HepG2 (cell line): ENCODE measurements around the gene ARHGEF4. TPM values are rescaled to one million over a fixed set of nuclear protein-coding genes. Genes with fewer than 3 reads are reported as not detected.

Experiments used
- ATAC-seq: fragments of 200-7000 bp; cut with Tn5 transposase; 3 replicates; pipeline ENCODE4 v1.9.1; 2020; ENCODE audit warnings: mild to moderate bottlenecking, moderate library complexity
- BruUV-seq: library from RNA; stranded (reverse); fragments of 400-500 nt; replicated peaks from 2 replicates; lab custom pipeline; 2021; lab: Mats Ljungman, UMichigan
- CTCF ChIA-PET: fragments of 300-600 bp; formaldehyde crosslinking; extraction: SDS; loops from one replicate; lab custom pipeline; 2021; ENCODE audit warnings: low total read pairs, inconsistent platforms, low intra/inter-chr PET ratio; lab: Yijun Ruan, JAX
- POLR2A ChIA-PET: fragments of 350-600 bp; sonication (Branson Sonifier 250); formaldehyde crosslinking; loops from one replicate; lab custom pipeline; 2020; ENCODE audit warnings: antibody characterized with exemption, inconsistent platforms; lab: Yijun Ruan, JAX
- DNase-seq: peaks from one replicate; pipeline ENCODE4 v3.0.0-alpha.2; 2015; ENCODE audit warnings: low spot score
- FAIRE-seq: peaks from 3 replicates; lab custom pipeline; 2011; peaks lifted over from hg19 to GRCh38; lab: Jason Lieb, UNC
- H2AFZ ChIP-seq: one replicate; pipeline ENCODE4 v1.6.1; 2011; ENCODE audit warnings: low read length, inconsistent platforms
- H3K27ac ChIP-seq: fragments of 300-600 bp; 3 replicates; pipeline ENCODE4 v1.8.0; 2011; ENCODE audit warnings: mixed run types, mild to moderate bottlenecking, mixed read lengths, low read length, inconsistent platforms; ENCODE audit not compliant: insufficient read depth; ENCODE audit errors: extremely low read length
- H3K27me3 ChIP-seq, 2 experiments: fragments of 200-600 bp in 1 of 2; 2 replicates in 1 of 2; 3 replicates in 1 of 2; pipeline versions ENCODE4 v1.6.0 to v1.8.0; 2011; ENCODE audit warnings: low read length in 2 of 2, mild to moderate bottlenecking in 2 of 2, moderate library complexity in 2 of 2, inconsistent platforms in 1 of 2; ENCODE audit not compliant: insufficient read depth in 2 of 2, control insufficient read depth in 1 of 2
- H3K36me3 ChIP-seq, 2 experiments: fragments of 200-600 bp in 1 of 2; replicated peaks in 1 of 2; 2 replicates in 1 of 2; 3 replicates in 1 of 2; pipeline versions ENCODE4 v1.5.1 to v1.8.0; 2011; ENCODE audit warnings: low read length in 2 of 2, inconsistent platforms in 1 of 2; ENCODE audit not compliant: insufficient read depth in 2 of 2, control insufficient read depth in 1 of 2
- H3K4me1 ChIP-seq: 2 replicates; pipeline ENCODE4 v1.5.1; 2012; ENCODE audit warnings: low read length, inconsistent platforms; ENCODE audit not compliant: insufficient read depth
- H3K4me2 ChIP-seq: 2 replicates; pipeline ENCODE4 v1.6.0; 2011; ENCODE audit warnings: low read depth, low read length, inconsistent platforms
- H3K4me3 ChIP-seq, 3 experiments: fragments of 200-600 bp in 1 of 3; sonication (generic), shearing (Covaris generic) in 1 of 3; replicated peaks in 1 of 3; 2 replicates each; pipeline ENCODE4 v1.5.1; 2011 to 2016; ENCODE audit warnings: low read length in 3 of 3, inconsistent platforms in 2 of 3, low read depth in 2 of 3, mild to moderate bottlenecking in 2 of 3, control low read depth in 1 of 3, mixed read lengths in 1 of 3; ENCODE audit not compliant: insufficient read depth in 1 of 3
- H3K79me2 ChIP-seq: one replicate; pipeline ENCODE4 v1.6.1; 2011; ENCODE audit warnings: low read length, inconsistent platforms; ENCODE audit not compliant: insufficient read depth
- H3K9ac ChIP-seq: 2 replicates; pipeline ENCODE4 v1.6.0; 2011; ENCODE audit warnings: mild to moderate bottlenecking, low read depth, low read length, inconsistent platforms; ENCODE audit not compliant: insufficient read depth
- H3K9me3 ChIP-seq: 2 replicates; pipeline ENCODE4 v1.5.1; 2012; ENCODE audit warnings: mild to moderate bottlenecking, low read length
- H4K20me1 ChIP-seq: 2 replicates; pipeline ENCODE4 v1.6.0; 2011; ENCODE audit warnings: inconsistent platforms, mild to moderate bottlenecking, low read length, moderate library complexity; ENCODE audit not compliant: insufficient read depth
- CCAR2 ChIP-seq: fragments of 200-400 bp; formaldehyde crosslinking; optimal IDR thresholded peaks from 2 replicates; pipeline ENCODE3; 2018; ENCODE audit warnings: low read depth, mild to moderate bottlenecking, low read length, moderate library complexity
- FLYWCH1 ChIP-seq: sonication (generic); formaldehyde crosslinking; IDR thresholded peaks from 2 replicates; pipeline ENCODE4 v1.8.1; 2023; ENCODE audit warnings: mild to moderate bottlenecking, missing genetic modification reagents
- HDAC2 ChIP-seq: sonication (generic); formaldehyde crosslinking; IDR thresholded peaks from 2 replicates; pipeline ENCODE4 v1.4.0; 2020; ENCODE audit warnings: missing genetic modification reagents
- HNRNPH1 ChIP-seq: fragments of 200-400 bp; formaldehyde crosslinking; optimal IDR thresholded peaks from 2 replicates; pipeline ENCODE3; 2017; ENCODE audit warnings: mild to moderate bottlenecking, low read depth, low read length
- HNRNPL ChIP-seq: fragments of 200-400 bp; formaldehyde crosslinking; IDR thresholded peaks from 2 replicates; pipeline ENCODE4 v1.6.1; 2017; ENCODE audit warnings: mild to moderate bottlenecking, low read depth, low read length
- MBD4 ChIP-seq: IDR thresholded peaks from 2 replicates; pipeline ENCODE4 v1.6.1; 2012; ENCODE audit warnings: low read length, inconsistent platforms, borderline replicate concordance
- NFRKB ChIP-seq: fragments of 450-650 bp; IDR thresholded peaks from 2 replicates; pipeline ENCODE4 v1.6.1; 2017
- ZNF256 ChIP-seq: sonication (generic); formaldehyde crosslinking; conservative IDR thresholded peaks from 2 replicates; pipeline ENCODE4 v1.4.0; 2020; ENCODE audit warnings: missing genetic modification reagents
- ZNF264 ChIP-seq: sonication (generic); formaldehyde crosslinking; IDR thresholded peaks from 2 replicates; pipeline ENCODE4 v1.4.0; 2020; ENCODE audit warnings: missing genetic modification reagents
- ZNF75D ChIP-seq: sonication (generic); formaldehyde crosslinking; IDR thresholded peaks from 2 replicates; pipeline ENCODE4 v1.8.1; 2023; ENCODE audit warnings: missing genetic modification reagents, mild to moderate bottlenecking, borderline replicate concordance
- ZNF768 ChIP-seq: sonication (generic); formaldehyde crosslinking; IDR thresholded peaks from 2 replicates; pipeline ENCODE4 v1.4.0; 2020; ENCODE audit warnings: missing genetic modification reagents
- WGBS: methylation state at CpG from one replicate; pipeline ENCODE4 v1.1.6; 2017; ENCODE audit warnings: low lambda C conversion rate; 5-methylcytosine and 5-hydroxymethylcytosine counted together
- in situ Hi-C: cut with HindIII; loops from 2 replicates; pipeline ENCODE4 v1.10.0; 2017; ENCODE audit warnings: low pct_unique_long_range_greater_than_20kb; ENCODE audit not compliant: extremely low pct_ligation_motif_present
- intact Hi-C: fragments of 100-400 bp; cut with micrococcal nuclease; formaldehyde crosslinking; loops from one replicate; pipeline ENCODE4 v1.10.0; 2022; ENCODE audit not compliant: unreplicated experiment
- polyA plus RNA-seq, 8 experiments: library from polyadenylated mRNA; depleted of rRNA in 3 of 8; stranded (reverse) in 7 of 8; unstranded in 1 of 8; fragments of >200 nt; fragmentation: Illumina TruSeq in 4 of 8; extraction: Trizol in 4 of 8; gene quantifications; 2 replicates each; pipeline versions ENCODE4 v1.2.1 to v1.2.3, GENCODE V29; 2011 to 2016; ENCODE audit warnings: low read depth in 4 of 8, missing spikeins in 1 of 8, mixed read lengths in 1 of 8; ENCODE audit not compliant: insufficient read depth in 1 of 8
- total RNA-seq, 5 experiments: library from RNA; depleted of rRNA; stranded (reverse); fragments of >200 nt; fragmentation: Illumina TruSeq; extraction: Trizol; gene quantifications; 2 replicates each; pipeline ENCODE4 v1.2.3, GENCODE V29; 2016; ENCODE audit warnings: low read depth in 1 of 5
- TF ChIP-seq, protein P1 (sequence below): sonication (generic); formaldehyde crosslinking; IDR thresholded peaks from 2 replicates; pipeline ENCODE4 v1.4.0; 2020; ENCODE audit warnings: missing genetic modification reagents, borderline replicate concordance
- TF ChIP-seq, protein P2 (sequence below): sonication (generic); formaldehyde crosslinking; IDR thresholded peaks from 2 replicates; pipeline ENCODE4 v1.5.0; 2020; ENCODE audit warnings: missing genetic modification reagents, mild to moderate bottlenecking, borderline replicate concordance
- TF ChIP-seq, protein P3 (sequence below): sonication (generic); formaldehyde crosslinking; IDR thresholded peaks from 2 replicates; pipeline ENCODE4 v1.4.0; 2020; ENCODE audit warnings: mild to moderate bottlenecking, missing genetic modification reagents
- TF ChIP-seq, protein P4 (sequence below): sonication (generic); formaldehyde crosslinking; IDR thresholded peaks from 2 replicates; pipeline ENCODE4 v1.4.0; 2020; ENCODE audit warnings: mild to moderate bottlenecking, missing genetic modification reagents

Gene ARHGEF4
- total and polyA plus RNA-seq, 2 of the 13 experiments (the other 11 are each of a cell fraction or from before 2014, with no cell fraction given) = 0.11 to 0.13 TPM

DNA sequence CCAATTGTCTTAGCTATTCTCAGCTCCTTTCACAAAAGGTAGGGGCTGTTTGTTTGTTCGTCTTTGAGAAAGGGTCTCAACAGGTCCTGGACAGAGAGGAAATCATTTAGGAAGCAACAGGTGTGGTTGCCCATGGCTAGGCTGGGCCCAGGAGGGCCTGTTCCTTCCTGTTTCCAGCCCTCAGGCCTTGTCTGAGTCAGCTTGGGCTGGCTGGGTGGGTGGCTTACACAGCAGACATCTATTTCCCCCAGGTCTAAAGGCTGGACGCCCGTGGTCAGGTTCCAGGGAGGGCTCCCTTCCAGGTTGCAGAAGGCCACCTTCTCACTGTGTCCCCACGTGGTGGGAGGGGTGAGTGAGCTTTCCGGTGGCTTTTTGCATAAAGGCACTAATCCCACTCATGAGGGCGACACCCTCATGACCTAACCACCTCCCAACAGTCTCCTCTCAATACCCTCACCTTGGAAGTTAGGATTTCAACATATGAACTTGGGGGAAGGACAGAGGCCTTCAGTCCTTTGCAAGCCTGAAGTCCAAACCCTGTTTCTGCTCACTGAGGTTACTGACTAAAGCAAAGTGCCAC lies 45.5 kb downstream of the ARHGEF4 start:
- no peak for FAIRE-seq
- peaks cover 1 to 17% of the 10 kb centered on the region in 2 experiments; a peak in 2 of 5 replicates for H3K27me3 ChIP-seq
- ChIA-PET POLR2A (interaction anchor here (0.6 kb wide), 1 partner anchor 220 kb away, joined by 4 read pairs; no protein-coding TSS in a partner anchor), CTCF (no interaction called here)
- intact Hi-C loops (no loop called here), in situ Hi-C loops (no loop called here)
- 14% methylated on average over 3 of the region's 6 CpGs for WGBS
- DNase-seq = no peak
- H3K4me2 ChIP-seq = no peak overlapping the region
- H3K27ac ChIP-seq = no peak overlapping the region
- H3K36me3 ChIP-seq = no peaks in the 10 kb centered on the region
- H3K4me1 ChIP-seq = peaks cover 9% of the 10 kb centered on the region
- H3K9me3 ChIP-seq = no peaks in the 10 kb centered on the region
- no peak overlapping the region for H3K9ac ChIP-seq
- TF ChIP-seq ZNF264 (CRISPR knock-in tag) (peak; percentile 70; the same call in 1 of the 2 replicates), ZNF75D (CRISPR knock-in tag) (no peak)
- BruUV-seq = no TSS peak
- H4K20me1 ChIP-seq = no peaks in the 10 kb centered on the region
- H3K4me3 ChIP-seq = no peak overlapping the region
- H2AFZ ChIP-seq = no peak overlapping the region
- H3K79me2 ChIP-seq = no peaks in the 10 kb centered on the region
- ATAC-seq = no peak

DNA sequence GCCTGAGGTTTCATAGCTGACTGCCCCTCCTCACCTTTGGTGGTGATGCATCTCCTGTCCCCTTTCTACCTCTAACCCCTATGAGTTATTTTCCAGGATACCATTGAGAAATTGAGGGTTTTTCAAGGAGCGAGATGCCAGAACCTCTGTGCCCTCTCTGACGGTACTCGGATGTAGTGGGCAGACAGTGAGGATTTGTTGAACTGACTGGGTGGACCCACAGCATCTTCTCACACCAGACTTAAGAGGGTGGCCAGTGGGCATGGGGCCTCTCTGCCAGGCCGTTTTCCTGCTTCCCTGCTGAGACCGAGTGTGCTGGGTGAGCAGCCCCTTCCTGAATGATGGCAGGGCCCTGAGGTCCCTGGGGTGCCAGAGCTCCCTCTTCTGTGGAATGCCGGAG lies 46.3 kb downstream of the ARHGEF4 start:
- Histone ChIP-seq H3K9ac (no peak overlapping the region), H3K4me2 (no peak overlapping the region), H3K4me3 (no peak overlapping the region), H3K27ac (no peak overlapping the region), H3K4me1 (peaks cover 9% of the 10 kb centered on the region), H2AFZ (no peak overlapping the region), H3K36me3 (no peaks in the 10 kb centered on the region), H3K9me3 (no peaks in the 10 kb centered on the region), H3K79me2 (no peaks in the 10 kb centered on the region), H3K27me3 (peaks cover 1 to 15% of the 10 kb centered on the region in 2 experiments; a peak in 2 of 5 replicates), H4K20me1 (no peaks in the 10 kb centered on the region)
- POLR2A ChIA-PET = no interaction called here
- in situ Hi-C loops (no loop called here), intact Hi-C loops (no loop called here)
- BruUV-seq = no TSS peak
- CTCF ChIA-PET = no interaction called here
- DNase-seq (no peak), ATAC-seq (no peak), FAIRE-seq (no peak)
- WGBS = 40% methylated on average over 6 of the region's 6 CpGs
- TF ChIP-seq FLYWCH1 (CRISPR knock-in tag) (no peak), ZNF256 (no peak), NFRKB (no peak), CCAR2 (no peak), ZNF768 (CRISPR knock-in tag) (no peak), HNRNPH1 (no peak), HNRNPL (no peak), MBD4 (no peak), HDAC2 (CRISPR knock-in tag) (no peak)
- TF ChIP-seq, protein P1, sequence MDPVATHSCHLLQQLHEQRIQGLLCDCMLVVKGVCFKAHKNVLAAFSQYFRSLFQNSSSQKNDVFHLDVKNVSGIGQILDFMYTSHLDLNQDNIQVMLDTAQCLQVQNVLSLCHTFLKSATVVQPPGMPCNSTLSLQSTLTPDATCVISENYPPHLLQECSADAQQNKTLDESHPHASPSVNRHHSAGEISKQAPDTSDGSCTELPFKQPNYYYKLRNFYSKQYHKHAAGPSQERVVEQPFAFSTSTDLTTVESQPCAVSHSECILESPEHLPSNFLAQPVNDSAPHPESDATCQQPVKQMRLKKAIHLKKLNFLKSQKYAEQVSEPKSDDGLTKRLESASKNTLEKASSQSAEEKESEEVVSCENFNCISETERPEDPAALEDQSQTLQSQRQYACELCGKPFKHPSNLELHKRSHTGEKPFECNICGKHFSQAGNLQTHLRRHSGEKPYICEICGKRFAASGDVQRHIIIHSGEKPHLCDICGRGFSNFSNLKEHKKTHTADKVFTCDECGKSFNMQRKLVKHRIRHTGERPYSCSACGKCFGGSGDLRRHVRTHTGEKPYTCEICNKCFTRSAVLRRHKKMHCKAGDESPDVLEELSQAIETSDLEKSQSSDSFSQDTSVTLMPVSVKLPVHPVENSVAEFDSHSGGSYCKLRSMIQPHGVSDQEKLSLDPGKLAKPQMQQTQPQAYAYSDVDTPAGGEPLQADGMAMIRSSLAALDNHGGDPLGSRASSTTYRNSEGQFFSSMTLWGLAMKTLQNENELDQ = no peak
- TF ChIP-seq, protein P2, sequence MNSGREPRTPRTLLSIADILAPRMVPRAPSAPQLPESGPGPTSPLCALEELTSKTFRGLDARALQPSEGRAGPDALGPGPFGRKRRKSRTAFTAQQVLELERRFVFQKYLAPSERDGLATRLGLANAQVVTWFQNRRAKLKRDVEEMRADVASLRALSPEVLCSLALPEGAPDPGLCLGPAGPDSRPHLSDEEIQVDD (CRISPR knock-in tag) = no peak
- TF ChIP-seq, protein P3, sequence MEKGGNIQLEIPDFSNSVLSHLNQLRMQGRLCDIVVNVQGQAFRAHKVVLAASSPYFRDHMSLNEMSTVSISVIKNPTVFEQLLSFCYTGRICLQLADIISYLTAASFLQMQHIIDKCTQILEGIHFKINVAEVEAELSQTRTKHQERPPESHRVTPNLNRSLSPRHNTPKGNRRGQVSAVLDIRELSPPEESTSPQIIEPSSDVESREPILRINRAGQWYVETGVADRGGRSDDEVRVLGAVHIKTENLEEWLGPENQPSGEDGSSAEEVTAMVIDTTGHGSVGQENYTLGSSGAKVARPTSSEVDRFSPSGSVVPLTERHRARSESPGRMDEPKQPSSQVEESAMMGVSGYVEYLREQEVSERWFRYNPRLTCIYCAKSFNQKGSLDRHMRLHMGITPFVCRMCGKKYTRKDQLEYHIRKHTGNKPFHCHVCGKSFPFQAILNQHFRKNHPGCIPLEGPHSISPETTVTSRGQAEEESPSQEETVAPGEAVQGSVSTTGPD (CRISPR knock-in tag) = no peak
- TF ChIP-seq, protein P4, sequence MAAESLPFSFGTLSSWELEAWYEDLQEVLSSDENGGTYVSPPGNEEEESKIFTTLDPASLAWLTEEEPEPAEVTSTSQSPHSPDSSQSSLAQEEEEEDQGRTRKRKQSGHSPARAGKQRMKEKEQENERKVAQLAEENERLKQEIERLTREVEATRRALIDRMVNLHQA (CRISPR knock-in tag) = no peak
